SK-MEL-5 (cell line): Measurements from ENCODE around the gene GPR107. TPM values are rescaled to one million over a fixed set of nuclear protein-coding genes. Genes with fewer than 3 reads are reported as not detected.
A peak's percentile ranks its signal among the peaks of the same experiment; 100 is the strongest.

Experiments
- DNase-seq: peaks from one replicate; pipeline ENCODE4 v3.0.0-alpha.2; 2016; ENCODE audit warnings: low read depth, low spot score
- in situ Hi-C: cut with HindIII; loops from 2 replicates; pipeline ENCODE4 v1.10.0; 2016; ENCODE audit warnings: low sequenced_read_pairs, high pct_unique_total_duplicates, low pct_unique_long_range_greater_than_20kb
- total RNA-seq: library from RNA; depleted of rRNA; stranded (reverse); fragments of >200 nt; shearing (Covaris generic); gene quantifications from 2 replicates; pipeline ENCODE4 v1.2.3, GENCODE V29; 2014

GPR107 gene
- total RNA-seq, 1 experiment from 2014 or later = 26.1 TPM

- DNase-seq = no peak
- in situ Hi-C loops = no loop called here
Observed at GRCh38 chr9:130116346-130116745, 62.6 kb downstream of the GPR107 start.

GRCh38 chr9:130117376-130117775, 63.7 kb downstream of the GPR107 start:
- no peak for DNase-seq
- in situ Hi-C loops = no loop called here

DNA sequence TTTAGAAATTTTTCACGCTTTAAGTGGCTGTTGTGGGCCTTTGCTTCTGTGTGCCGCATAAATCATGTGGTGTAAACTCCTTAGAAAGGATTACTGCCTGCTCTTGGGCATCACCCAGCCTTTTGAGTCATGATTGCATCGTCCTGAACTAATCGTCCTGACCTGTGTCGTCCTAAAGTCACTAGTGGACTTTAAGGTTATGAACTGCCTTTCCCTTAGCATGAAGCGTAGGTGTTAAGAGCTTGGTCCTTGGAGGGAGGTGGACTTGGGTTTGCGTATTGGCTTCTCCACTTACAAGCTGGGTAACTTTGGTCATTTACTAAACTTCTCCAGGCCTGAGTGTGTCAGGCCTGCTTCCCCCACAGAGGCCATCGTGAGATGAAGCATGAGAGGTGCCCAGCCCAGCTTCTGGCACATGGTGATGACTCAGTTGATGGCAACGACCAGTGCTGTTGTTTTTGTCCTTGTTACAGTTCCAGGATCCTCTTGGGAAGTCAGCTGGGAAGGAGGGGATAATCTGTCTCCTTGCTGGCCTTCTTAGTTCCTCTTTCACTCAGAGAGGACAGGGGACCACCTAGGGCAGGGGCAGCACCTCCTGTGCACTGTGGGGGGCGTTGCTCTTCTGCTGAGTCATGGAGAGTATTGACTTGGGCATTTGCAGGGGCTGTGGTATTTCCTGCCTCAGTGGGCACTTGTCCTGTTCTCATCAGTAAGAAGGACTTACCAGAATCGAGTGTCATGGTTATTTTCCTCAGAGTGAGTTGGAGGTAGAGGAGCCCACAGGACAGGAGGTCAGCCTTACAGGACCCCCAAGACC, 64.3 kb downstream of the GPR107 start:
- in situ Hi-C loops = no loop called here
- DNase-seq = no peak

DNA sequence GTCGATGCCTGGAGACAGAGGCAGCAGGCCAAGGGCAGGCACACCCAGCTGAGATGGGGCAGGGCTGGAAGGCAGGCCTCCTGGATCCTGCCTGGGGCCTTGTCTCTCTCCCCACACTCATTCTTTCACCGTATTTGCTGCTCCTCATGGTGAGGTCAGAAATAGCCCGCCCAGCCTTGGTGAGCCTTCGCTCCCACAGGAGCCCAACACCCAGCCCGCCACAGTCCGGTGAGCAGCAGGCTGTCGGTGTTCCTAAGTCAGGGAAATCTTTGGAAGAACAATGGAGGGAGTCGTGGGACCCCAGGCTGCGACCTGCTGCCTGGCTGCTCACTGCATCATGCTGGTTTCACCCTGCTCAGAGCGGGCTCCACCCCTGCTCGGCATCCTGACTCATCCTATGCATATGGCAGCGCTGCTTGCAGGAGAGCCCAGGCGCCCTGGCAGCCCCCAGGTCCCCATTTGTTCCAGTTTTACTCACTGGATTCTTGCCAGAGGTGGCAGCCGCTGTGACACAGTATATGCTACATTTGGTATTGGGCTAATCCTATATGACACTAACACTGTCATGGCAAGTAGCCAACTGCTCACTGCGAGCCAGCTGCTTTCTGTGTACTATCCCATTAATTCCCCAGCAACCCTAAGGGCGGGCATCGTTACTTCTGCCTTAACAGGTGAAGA, 65.3 kb downstream of the GPR107 start:
- in situ Hi-C loops = no loop called here
- no peak for DNase-seq

DNA sequence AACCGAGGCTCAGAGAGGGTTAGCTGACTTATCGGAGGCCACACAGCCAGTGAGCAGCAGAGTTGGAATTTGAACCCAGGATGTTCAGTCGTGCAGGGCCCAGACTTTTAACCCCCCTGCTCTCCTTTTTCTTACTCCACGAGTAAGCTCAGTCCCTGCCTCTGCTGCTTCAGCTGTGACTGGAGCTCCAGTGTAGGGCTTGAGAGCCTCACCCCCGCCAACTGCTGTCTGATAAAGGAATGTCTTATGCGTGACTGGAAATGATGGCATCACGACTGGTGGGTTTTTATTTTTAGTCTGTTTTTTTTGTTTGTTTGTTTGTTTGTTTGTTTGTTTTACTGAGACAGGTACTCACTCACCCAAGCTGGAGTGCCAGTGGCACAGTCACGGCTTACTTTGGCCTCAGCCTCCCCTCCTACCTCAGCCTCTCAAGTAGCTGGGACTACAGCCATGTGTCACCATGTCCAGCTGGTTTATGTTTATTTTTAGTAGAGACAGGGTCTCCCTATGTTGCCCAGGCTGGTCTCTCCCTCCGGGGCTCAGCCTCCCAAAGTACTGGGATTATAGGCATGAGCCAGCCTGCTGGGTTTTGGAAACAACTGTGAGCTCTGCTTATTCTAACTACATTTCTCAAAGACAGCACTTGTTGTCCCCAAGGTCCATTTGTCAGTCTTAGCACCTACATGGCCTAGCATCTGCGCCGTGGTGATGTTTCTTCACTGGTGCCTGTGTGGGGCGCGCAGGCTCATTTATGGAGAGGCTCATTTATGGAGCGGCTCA, 66.0 kb downstream of the GPR107 start:
- no peak for DNase-seq
- in situ Hi-C loops = no loop called here

GRCh38 chr9:130120299-130120587, 66.5 kb downstream of the GPR107 start:
- in situ Hi-C loops = no loop called here

GRCh38 chr9:130120832-130121231, 67.1 kb downstream of the GPR107 start:
- in situ Hi-C loops = no loop called here
- DNase-seq = no peak

More at GRCh38 chr9:130120299-130120587, 66.5 kb downstream of the GPR107 start:
- DNase-seq = no peak

DNA sequence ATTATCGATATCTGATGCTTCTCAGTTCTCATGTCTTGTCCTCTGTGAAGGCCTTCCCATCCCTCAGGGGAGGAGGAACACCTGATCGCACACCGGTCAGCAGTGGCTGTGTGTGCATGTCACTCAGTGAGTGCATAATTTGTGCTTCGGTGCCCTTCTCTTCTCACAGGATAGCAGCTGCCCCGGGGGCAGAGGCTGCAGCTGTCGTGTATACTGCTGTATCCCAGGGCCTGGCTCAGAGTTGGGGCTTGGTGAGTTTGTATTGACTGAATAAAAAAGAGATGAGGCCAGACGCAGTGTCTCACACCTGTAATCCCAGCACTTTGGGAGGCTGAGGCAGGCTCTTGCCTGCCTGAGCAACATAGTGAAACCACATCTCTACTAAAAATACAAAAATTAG, 68.8 kb downstream of the GPR107 start:
- in situ Hi-C loops = no loop called here
- no peak for DNase-seq

GRCh38 chr9:130124085-130124860, 70.6 kb downstream of the GPR107 start:
- in situ Hi-C loops = no loop called here
- no peak for DNase-seq

GRCh38 chr9:130126721-130127433, 73.2 kb downstream of the GPR107 start:
- in situ Hi-C loops = no loop called here
- no peak for DNase-seq

DNA sequence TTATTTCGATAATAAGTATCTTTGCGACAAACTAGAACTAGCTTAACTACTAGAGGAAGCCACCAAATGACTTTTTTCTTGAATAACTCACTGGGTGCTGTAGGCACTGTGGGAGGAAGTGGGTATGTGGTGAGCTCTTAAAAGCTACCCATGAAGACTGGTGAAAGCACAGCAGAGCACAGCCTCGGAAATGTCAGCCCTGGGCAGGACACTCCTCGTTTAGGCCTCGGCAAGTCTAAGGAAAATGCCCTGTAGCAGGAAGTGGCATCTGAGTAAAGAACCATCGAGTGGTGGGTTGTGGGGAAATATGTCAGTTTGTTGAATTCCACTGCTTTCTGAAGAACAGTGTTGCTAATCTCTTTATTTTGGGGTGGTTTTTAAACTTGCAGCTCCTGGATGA, 74.5 kb downstream of the GPR107 start:
- DNase-seq = peak; percentile 42
- in situ Hi-C loops = no loop called here

GRCh38 chr9:130128733-130129431, 75.2 kb downstream of the GPR107 start:
- DNase-seq = peak; percentile 99
- in situ Hi-C loops = no loop called here

- DNase-seq = no peak
- in situ Hi-C loops = no loop called here
Observed at GRCh38 chr9:130129432-130130061, 75.8 kb downstream of the GPR107 start.

DNA sequence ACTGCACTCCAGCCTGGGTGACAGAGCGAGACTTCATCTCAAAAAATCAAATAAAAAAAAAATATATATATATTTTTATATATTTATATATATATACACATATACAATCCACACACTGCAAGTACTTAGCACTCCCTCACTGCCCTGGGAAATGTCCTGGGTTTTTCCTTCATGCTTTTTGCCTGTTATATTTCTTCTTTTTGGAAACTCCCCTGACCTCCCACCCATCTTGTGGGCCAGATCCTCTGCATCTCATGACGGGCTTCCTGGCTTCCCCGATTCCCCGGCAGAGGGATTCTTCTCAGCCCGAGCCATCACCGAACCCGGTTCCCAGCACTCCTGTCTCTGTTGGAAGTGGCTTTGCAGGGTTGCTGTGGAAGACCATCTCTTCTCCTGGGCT, 79.0 kb downstream of the GPR107 start:
- in situ Hi-C loops = no loop called here
- DNase-seq = no peak

DNA sequence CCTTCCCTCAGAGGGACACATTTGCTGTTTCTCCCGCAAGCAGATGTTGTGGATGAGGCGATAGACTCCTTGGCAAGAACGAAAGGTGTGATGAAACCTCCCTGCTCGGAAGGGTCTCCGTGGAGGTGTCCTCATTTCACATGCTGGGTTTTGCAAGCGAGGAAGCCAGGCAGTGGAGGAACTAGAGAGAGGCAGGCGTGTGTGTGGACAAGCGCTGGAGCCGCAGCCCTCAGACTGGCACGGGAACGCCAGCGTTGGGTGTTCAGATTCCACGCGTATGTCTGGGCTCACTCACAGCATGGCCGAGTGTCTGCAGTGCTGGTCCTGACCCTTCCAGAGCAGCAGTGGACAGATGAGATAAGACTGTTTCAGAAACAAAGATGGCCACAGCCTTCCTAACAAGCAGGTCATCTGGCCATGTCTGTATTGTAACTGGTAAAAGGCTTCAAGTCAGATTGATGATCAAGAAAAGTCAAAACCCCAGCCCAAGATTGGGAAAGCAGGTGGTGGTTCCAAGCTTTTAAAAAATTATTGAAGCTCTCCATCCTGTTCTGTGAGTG, 83.5 kb downstream of the GPR107 start:
- in situ Hi-C loops = no loop called here
- DNase-seq = no peak

- in situ Hi-C loops = no loop called here
- DNase-seq = no peak
Observed at GRCh38 chr9:130137641-130138081, 84.0 kb downstream of the GPR107 start.
